AG10803 (cell line): Measurements from ENCODE around the gene TRAPPC14.

Experiments used
- DNase-seq: peaks from one replicate; pipeline ENCODE4 v3.0.0; 2010; ENCODE audit warnings: low read depth
- H3K4me3 ChIP-seq: 2 replicates; pipeline ENCODE4 v1.5.1; 2011; ENCODE audit warnings: mild to moderate bottlenecking, low read length, control low read depth
- CTCF ChIP-seq: conservative IDR thresholded peaks from 2 replicates; pipeline ENCODE4 v1.5.1; 2011; ENCODE audit warnings: mild to moderate bottlenecking, low read length, control low read depth, inconsistent platforms

TRAPPC14 gene

GRCh38 chr7:100126239-100126930 is 32.1 kb downstream of the TRAPPC14 start:
- DNase-seq: no peak
- peak overlapping the region; percentile 93 for H3K4me3 ChIP-seq
- TF ChIP-seq CTCF: no peak

GRCh38 chr7:100124301-100125230 is 34.0 kb downstream of the TRAPPC14 start:
- DNase-seq: no peak
- no peak for TF ChIP-seq CTCF
- H3K4me3 ChIP-seq: no peak overlapping the region

GRCh38 chr7:100122568-100122967 is 36.0 kb downstream of the TRAPPC14 start:
- no peak for DNase-seq
- no peak overlapping the region for H3K4me3 ChIP-seq

GRCh38 chr7:100122067-100122466 is 36.5 kb downstream of the TRAPPC14 start:
- DNase-seq: no peak
- H3K4me3 ChIP-seq: no peak overlapping the region
- TF ChIP-seq CTCF: no peak

More at GRCh38 chr7:100122568-100122967, 36.0 kb downstream of the TRAPPC14 start:
- no peak for TF ChIP-seq CTCF

GRCh38 chr7:100120733-100121036 is 37.8 kb downstream of the TRAPPC14 start:
- H3K4me3 ChIP-seq: peak overlapping the region; percentile 96
- TF ChIP-seq CTCF: no peak
- no peak for DNase-seq

GRCh38 chr7:100119970-100120732 is 38.4 kb downstream of the TRAPPC14 start:
- TF ChIP-seq CTCF: no peak
- DNase-seq: peak; percentile 57
- H3K4me3 ChIP-seq: peak overlapping the region; percentile 96
